Measurements from ENCODE around the gene ADISSP. TPM values are rescaled to one million over a fixed set of nuclear protein-coding genes. Genes with fewer than 3 reads are reported as not detected.

The ADISSP gene
- total and polyA plus RNA-seq, 2 of the 13 experiments (the other 11 are each of a cell fraction or from before 2014, with no cell fraction given): 38.3 to 90.6 TPM

DNA sequence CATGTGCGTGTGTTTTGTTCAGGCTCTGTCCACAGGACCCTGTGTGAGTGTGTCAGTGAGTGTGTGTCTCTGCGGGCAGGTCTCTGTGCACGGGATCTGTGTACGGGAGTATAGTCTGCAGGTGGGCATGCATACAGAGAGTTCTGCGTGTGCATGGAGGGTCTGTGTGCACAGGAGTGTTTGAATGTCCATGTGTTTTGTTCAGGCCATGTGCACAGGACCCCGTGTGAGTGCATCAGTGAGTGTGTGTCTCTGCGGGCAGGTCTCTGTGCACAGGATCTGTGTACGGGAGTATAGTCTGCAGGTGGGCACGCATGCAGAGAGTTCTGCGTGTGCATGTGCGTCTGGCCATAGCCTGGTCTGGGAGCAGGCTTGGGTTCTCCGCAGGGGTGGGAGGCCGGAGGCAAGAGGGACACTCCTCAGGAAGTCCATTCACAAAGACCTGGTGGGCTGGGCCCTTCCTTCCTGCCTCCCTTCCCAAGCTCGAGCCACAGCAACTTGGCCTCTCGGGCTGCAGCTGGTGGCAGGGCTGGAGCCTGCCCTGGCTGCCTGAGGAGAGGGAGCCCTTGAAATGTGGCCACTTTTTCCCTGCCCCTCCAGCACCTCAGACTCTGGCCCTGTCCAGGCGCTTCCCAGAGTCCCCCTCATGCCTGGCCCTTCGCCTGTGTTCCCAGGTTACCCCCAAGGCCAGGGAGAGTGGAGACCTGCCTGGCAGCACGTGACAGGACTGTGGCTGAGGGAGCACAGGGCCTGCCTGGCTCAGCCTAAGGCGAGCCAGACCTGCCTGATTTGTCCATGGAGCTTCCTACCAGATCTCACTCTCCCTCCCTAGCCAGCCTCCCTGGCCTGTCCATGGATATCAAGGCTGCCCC lies 28.3 kb downstream of the ADISSP start (continued):
- TF ChIP-seq, protein P1, sequence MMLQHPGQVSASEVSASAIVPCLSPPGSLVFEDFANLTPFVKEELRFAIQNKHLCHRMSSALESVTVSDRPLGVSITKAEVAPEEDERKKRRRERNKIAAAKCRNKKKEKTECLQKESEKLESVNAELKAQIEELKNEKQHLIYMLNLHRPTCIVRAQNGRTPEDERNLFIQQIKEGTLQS (CRISPR knock-in tag; IDR thresholded peaks at IDR 0.05): no peak
- TF ChIP-seq, protein P2, sequence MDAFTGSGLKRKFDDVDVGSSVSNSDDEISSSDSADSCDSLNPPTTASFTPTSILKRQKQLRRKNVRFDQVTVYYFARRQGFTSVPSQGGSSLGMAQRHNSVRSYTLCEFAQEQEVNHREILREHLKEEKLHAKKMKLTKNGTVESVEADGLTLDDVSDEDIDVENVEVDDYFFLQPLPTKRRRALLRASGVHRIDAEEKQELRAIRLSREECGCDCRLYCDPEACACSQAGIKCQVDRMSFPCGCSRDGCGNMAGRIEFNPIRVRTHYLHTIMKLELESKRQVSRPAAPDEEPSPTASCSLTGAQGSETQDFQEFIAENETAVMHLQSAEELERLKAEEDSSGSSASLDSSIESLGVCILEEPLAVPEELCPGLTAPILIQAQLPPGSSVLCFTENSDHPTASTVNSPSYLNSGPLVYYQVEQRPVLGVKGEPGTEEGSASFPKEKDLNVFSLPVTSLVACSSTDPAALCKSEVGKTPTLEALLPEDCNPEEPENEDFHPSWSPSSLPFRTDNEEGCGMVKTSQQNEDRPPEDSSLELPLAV (CRISPR knock-in tag; conservative IDR thresholded peaks at IDR 0.05; ENCODE audit: low read depth): no peak
- TF ChIP-seq, protein P3, sequence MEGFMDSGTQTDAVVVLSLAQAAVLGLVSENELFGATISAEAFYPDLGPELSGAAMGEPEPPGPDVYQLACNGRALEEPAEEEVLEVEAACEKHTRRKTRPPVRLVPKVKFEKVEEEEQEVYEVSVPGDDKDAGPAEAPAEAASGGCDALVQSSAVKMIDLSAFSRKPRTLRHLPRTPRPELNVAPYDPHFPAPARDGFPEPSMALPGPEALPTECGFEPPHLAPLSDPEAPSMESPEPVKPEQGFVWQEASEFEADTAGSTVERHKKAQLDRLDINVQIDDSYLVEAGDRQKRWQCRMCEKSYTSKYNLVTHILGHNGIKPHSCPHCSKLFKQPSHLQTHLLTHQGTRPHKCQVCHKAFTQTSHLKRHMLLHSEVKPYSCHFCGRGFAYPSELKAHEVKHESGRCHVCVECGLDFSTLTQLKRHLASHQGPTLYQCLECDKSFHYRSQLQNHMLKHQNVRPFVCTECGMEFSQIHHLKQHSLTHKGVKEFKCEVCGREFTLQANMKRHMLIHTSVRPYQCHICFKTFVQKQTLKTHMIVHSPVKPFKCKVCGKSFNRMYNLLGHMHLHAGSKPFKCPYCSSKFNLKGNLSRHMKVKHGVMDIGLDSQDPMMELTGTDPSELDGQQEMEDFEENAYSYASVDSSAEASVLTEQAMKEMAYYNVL (CRISPR knock-in tag; IDR thresholded peaks at IDR 0.05; ENCODE audit: borderline replicate concordance): no peak
- TF ChIP-seq, protein P4, sequence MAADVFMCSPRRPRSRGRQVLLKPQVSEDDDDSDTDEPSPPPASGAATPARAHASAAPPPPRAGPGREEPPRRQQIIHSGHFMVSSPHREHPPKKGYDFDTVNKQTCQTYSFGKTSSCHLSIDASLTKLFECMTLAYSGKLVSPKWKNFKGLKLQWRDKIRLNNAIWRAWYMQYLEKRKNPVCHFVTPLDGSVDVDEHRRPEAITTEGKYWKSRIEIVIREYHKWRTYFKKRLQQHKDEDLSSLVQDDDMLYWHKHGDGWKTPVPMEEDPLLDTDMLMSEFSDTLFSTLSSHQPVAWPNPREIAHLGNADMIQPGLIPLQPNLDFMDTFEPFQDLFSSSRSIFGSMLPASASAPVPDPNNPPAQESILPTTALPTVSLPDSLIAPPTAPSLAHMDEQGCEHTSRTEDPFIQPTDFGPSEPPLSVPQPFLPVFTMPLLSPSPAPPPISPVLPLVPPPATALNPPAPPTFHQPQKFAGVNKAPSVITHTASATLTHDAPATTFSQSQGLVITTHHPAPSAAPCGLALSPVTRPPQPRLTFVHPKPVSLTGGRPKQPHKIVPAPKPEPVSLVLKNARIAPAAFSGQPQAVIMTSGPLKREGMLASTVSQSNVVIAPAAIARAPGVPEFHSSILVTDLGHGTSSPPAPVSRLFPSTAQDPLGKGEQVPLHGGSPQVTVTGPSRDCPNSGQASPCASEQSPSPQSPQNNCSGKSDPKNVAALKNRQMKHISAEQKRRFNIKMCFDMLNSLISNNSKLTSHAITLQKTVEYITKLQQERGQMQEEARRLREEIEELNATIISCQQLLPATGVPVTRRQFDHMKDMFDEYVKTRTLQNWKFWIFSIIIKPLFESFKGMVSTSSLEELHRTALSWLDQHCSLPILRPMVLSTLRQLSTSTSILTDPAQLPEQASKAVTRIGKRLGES (CRISPR knock-in tag; IDR thresholded peaks at IDR 0.05; ENCODE audit: borderline replicate concordance): no peak
- TF ChIP-seq, protein P5, sequence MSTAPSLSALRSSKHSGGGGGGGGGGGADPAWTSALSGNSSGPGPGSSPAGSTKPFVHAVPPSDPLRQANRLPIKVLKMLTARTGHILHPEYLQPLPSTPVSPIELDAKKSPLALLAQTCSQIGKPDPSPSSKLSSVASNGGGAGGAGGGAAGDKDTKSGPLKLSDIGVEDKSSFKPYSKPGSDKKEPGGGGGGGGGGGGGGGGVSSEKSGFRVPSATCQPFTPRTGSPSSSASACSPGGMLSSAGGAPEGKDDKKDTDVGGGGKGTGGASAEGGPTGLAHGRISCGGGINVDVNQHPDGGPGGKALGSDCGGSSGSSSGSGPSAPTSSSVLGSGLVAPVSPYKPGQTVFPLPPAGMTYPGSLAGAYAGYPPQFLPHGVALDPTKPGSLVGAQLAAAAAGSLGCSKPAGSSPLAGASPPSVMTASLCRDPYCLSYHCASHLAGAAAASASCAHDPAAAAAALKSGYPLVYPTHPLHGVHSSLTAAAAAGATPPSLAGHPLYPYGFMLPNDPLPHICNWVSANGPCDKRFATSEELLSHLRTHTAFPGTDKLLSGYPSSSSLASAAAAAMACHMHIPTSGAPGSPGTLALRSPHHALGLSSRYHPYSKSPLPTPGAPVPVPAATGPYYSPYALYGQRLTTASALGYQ (CRISPR knock-in tag; IDR thresholded peaks at IDR 0.05): no peak
- no peak for TF ChIP-seq REPIN1 (CRISPR knock-in tag; IDR thresholded peaks at IDR 0.05; ENCODE audit: borderline replicate concordance, low read depth)
- TF ChIP-seq FLYWCH1 (CRISPR knock-in tag; IDR thresholded peaks at IDR 0.05): no peak
- TF ChIP-seq MATR3 (CRISPR knock-in tag; IDR thresholded peaks at IDR 0.05): no peak
- TF ChIP-seq, protein P6, sequence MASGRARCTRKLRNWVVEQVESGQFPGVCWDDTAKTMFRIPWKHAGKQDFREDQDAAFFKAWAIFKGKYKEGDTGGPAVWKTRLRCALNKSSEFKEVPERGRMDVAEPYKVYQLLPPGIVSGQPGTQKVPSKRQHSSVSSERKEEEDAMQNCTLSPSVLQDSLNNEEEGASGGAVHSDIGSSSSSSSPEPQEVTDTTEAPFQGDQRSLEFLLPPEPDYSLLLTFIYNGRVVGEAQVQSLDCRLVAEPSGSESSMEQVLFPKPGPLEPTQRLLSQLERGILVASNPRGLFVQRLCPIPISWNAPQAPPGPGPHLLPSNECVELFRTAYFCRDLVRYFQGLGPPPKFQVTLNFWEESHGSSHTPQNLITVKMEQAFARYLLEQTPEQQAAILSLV (CRISPR knock-in tag; IDR thresholded peaks at IDR 0.05; ENCODE audit: borderline replicate concordance): peak; percentile 59; the same call in 1 of the 2 replicates
- TF ChIP-seq ZNF432 (CRISPR knock-in tag; IDR thresholded peaks at IDR 0.05; ENCODE audit: borderline replicate concordance): no peak
- TF ChIP-seq, protein P7, sequence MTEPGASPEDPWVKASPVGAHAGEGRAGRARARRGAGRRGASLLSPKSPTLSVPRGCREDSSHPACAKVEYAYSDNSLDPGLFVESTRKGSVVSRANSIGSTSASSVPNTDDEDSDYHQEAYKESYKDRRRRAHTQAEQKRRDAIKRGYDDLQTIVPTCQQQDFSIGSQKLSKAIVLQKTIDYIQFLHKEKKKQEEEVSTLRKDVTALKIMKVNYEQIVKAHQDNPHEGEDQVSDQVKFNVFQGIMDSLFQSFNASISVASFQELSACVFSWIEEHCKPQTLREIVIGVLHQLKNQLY (CRISPR knock-in tag; IDR thresholded peaks at IDR 0.05): peak; percentile 59; the same call in 1 of the 2 replicates
- TF ChIP-seq KLF15 (CRISPR knock-in tag; IDR thresholded peaks at IDR 0.05; ENCODE audit: borderline replicate concordance): 0 out of 2 replicates have a peak, but pooled peaks have one; percentile 22
- no peak for TF ChIP-seq ZNF180 (CRISPR knock-in tag; IDR thresholded peaks at IDR 0.05; ENCODE audit: borderline replicate concordance, low read depth)
- no peak for TF ChIP-seq SNRNP70 (IDR thresholded peaks at IDR 0.05; ENCODE audit: low read depth, low read length)
- TF ChIP-seq ZNF333 (CRISPR knock-in tag; IDR thresholded peaks at IDR 0.05; ENCODE audit: borderline replicate concordance): no peak

All from HepG2 (cell line).